RPMI7951 (cell line): Measurements from ENCODE around the gene SPATA31D4. TPM values are rescaled to one million over a fixed set of nuclear protein-coding genes. Genes with fewer than 3 reads are reported as not detected.

ENCODE experiments used
- DNase-seq: peaks from one replicate; pipeline ENCODE4 v3.0.0-alpha.2; 2012; ENCODE audit warnings: low read depth
- total RNA-seq: library from RNA; depleted of rRNA; stranded (reverse); fragments of >200 nt; shearing (Covaris generic); gene quantifications from 2 replicates; pipeline ENCODE4 v1.2.3, GENCODE V29; 2014; rRNA removed

The SPATA31D4 gene
- total RNA-seq, 1 experiment from 2014 or later, result not detected

DNA sequence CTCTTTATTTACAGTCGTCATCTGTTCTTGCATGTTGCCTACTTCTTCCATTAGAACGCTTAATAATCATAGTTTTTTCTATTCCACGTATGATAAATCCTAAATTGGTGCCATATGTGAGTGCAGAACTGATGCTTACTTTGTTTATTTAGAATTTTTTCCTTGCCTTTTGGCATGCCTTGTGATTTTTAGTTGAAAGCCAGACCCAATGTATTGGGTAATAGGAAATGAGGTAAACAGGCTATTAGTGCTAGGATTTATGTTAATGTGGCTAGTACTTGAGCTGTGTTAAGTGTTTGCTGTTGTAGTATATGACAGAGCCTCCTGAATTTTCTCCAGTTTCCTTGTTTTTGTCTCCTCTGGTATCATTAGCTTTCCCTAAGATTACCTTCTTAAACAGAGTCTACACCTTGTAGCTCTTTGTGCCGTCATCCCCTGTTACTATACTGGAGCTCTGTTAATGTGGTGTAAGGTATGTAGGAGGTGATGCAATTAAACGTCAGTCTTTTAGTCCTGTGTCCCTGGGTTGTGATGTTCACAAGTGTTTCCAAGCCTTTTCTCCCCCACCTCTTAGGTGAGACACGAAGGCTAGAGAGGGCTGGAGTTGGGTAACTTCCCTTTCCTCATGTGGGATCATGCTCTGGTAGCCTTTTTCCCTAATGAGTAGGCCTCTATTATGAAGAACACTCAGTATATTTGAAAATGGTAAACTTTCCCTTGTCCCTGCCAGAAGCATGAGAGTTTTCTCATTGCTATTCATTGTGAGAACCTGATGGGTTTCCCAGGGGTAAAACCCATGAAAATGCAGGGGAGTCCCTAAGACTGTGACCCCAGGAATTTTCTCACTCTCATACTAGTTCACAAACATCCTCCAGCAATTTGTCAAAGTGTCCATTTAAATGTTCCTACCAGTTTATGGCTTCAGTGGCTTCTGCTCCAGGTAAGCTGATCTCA lies 36.3 kb downstream of the SPATA31D4 start:
- DNase-seq, result no peak

DNA sequence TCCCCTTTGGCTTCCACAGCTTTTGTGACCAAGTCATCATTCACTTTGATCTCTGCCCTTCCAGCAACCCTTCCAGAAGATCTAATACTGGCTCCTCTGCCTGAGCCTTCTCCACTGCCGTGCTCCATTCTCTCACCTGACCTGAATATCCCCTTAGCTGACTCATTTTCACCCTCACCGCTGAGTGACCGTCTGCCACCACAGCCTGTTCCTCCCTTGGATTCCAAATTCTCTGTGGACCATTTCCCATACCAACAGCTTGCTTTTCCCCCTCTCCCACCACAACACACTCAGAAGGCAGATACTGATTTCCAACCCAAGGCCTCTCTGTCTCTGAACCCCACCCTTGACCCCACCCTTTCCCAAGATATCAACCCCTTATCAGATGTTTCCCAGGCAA lies 39.8 kb downstream of the SPATA31D4 start:
- DNase-seq, result no peak

DNA sequence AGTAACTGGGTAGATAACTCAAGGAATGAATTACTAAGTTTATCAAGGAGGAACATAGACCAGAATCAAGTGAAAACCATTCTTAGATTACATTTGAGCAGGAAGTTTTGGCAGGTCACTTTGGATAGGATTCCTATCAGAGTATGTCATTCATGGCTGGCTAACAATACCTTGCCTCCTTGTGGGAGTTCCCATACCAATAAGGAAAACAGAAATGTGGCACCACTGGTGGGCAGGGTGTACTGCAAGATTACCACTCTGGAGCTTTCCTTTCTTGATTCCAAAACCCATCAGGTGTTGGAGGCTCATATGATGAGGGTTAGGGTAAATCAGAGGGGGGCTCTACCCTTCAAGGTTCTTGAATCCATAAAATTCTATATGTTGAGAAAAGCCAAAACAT lies 41.7 kb downstream of the SPATA31D4 start:
- DNase-seq, result no peak

DNA sequence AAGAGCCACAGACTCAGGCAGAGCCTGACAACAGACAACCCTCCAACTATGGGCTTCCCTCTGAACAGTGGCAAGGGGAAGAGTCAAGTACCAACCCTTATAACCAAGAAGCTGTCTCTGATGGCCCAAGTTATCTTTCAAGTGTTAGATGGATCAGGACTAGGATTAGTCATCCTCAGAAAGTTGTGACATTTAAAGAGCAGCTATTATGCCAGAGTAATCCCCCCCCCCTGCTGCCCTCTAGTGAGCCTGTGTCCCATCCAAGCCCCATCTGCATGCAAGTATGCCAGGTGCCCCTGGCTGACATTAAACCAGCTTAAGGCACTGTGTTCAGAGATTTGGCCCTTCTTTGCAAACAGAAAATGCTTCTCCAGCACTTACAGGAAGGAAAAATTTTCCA lies 43.5 kb downstream of the SPATA31D4 start:
- no peak for DNase-seq

DNA sequence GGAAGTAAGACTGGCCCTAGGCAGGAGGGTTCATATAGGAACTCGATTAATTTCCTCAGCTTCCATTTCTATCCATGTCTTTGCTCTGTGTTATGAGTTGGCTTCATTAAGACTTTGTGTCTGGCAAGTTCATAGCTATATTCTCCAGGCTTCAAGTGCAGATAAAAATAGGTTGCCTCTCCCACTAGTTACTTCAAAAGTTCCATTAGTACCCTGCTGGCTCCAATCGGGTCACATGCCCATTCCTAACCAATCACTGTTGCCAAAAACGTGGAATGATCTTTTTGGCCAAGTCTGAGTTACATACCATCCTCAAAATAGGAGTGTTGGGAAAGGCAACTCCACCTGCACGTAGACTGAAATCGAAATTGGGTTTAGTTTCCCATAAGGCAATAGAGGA lies 46.5 kb downstream of the SPATA31D4 start:
- DNase-seq, result no peak

DNA sequence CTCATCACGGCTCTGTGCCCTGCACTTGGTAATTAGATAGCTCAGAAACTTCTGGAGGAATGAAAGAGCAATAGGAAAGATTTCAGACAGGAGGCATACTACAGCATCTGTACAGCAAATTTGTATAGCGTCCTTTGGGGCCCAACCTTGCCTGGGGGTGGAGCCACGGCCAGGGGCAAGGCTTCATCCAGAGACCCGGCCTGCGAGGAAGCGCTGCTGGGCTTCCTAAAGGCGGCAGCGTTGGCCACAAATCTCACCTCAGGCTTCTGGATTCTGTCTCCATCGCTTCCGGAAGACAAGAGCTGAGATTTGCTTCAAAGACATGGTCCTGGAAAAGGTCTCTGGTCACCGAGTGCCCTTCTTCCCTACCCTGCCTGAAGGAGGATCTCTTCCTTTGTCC lies 48.1 kb downstream of the SPATA31D4 start:
- DNase-seq, result no peak

DNA sequence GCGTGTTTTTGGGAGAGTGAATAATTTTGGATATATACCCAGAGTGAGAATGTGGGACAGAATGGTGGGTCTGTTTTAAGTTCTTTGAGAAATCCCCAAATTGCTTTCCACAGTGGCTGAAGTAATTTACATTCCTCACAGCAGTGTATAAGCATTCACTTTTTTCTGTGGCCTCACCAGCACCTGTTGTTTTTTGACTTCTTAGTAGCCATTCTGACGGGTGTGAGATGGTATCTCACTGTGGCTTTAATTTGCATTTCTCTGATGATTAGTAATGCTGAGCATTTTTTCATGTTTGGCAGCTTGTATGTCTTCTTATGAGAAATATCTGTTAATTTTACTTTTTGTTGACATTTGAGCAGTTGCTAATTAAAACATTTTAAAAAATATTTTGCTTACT lies 51.0 kb downstream of the SPATA31D4 start:
- DNase-seq, result no peak

DNA sequence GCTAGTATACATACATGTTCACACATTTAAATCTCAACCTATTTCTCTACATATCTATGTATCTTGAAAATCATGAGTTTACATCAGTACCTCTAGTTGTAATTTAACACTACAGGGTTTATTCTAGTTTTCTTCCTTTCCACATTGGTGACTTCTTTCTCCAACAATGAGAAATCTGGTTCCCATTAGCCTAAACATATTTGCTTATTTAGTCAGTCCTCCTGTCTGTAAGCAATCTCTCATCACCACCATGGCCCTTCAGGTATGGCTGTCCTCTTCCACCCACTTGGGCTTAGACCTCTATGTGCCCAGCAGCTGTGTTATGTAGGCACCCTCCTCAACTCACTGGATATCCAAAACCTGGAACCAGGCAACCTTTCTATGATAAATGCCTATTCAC lies 52.3 kb downstream of the SPATA31D4 start:
- DNase-seq, result no peak

DNA sequence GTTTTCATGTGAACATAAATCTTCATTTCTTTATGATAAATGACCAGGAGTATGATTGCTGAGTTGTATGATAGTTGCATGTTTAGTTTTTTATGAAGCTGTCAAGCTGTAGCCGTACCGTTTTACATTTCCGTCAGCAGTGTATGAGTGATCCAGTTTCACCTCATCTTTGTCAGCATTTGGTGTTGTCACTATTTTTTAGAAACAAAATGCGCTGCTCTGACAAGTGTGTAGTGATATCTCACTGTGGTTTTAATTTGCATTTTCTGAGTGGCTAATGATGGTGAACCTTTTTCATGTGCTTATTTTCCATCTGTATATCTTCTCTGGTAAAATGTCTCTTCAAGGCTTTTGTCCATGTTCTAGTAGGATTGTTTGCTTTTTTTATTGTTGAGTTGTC lies 53.7 kb downstream of the SPATA31D4 start:
- no peak for DNase-seq

Other genes with a start within 250 kb of the SPATA31D4 start
- gene TLE1, start 238.9 kb upstream of the SPATA31D4 start, total RNA-seq, result 19.2 and 20.1 TPM in 2 replicates
- gene SPATA31D3, start 15.1 kb downstream of the SPATA31D4 start, total RNA-seq, result not detected in 2 replicates
- gene SPATA31D1, start 60.3 kb downstream of the SPATA31D4 start, total RNA-seq, result not detected in 2 replicates